ENCODE data around the gene CLCF1. TPM values are rescaled to one million over a fixed set of nuclear protein-coding genes. Genes with fewer than 3 reads are reported as not detected.
A peak's percentile ranks its signal among the peaks of the same experiment; 100 is the strongest.

The CLCF1 gene
- total and polyA plus RNA-seq, 7 donors = 0.92 to 49.8 (median 4.3) TPM

- H3K4me1 ChIP-seq = peaks cover 3 to 75% (median 74%) of the 10 kb centered on the region in 4 donors
- TF ChIP-seq POLR2A (IDR thresholded peaks at IDR 0.05) = peak in 1 of 2 donors; percentile 16
- TF ChIP-seq EP300 (IDR thresholded peaks at IDR 0.05) = no peak
- TF ChIP-seq POLR2AphosphoS5 (IDR thresholded peaks at IDR 0.05) = peak in 3 of 4 donors; percentile 23 to 69 (median 38)
- no peaks in the 10 kb centered on the region for H3K9me3 ChIP-seq
- H3K27me3 ChIP-seq = no peaks in the 10 kb centered on the region
- H3K4me3 ChIP-seq = peak overlapping the region; percentile 71 to 85 (median 76)
- WGBS, 2 donors = 8 to 25% methylated on average over 8 of the region's 8 CpGs
- intact Hi-C loops (cut with DNase I) = no loop called here
- peak overlapping the region; percentile 95 to 100 (median 98) for H3K27ac ChIP-seq
- H3K36me3 ChIP-seq = no peaks in the 10 kb centered on the region
- peak; percentile 81 for DNase-seq
Measured at GRCh38 chr11:67354075-67355022, 19.0 kb downstream of the CLCF1 start.

DNA sequence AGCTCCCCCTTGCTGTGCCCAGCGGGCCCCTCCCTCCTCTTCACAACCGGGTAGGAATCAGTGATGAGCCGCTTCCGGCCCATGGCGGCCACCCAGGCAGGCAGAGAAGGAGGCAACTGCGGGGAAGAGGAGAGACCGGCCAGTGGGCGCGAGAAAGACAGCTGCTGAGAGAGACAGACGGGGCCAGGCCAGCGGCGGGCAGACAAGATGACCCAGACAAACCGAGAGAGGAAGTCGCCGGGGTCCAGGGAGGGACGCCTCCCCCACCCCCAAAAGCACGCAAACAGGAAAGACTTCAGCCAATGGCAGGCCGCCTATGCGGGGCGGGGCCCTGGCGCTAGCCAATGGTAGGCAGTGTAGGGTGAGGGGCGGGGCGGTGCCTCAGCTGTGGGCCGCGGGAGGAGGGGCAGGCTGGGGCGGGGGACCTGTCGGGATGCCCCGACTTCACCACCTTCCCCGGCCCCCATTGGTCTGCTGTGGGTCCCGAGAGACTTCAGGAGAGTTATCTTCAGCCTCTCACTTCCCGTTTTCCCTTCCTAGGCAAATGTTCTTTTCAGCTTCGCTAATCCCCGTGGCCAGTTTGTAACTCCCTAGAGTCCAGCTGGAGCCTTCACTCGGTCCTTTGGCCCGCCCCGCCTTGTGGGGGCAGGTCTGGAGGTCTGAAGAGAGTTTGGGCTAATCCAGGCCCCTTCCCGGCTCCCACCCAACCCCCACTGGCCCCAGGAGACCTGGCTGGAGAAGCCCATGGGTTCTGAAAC lies 19.9 kb downstream of the CLCF1 start, which contains the start of gene POLD4:
Gene POLD4 (minus strand): TSS at position 230 of the 758 bp plus-strand sequence. CDS start 147 bp downstream, at position 83.
- no peak for TF ChIP-seq EP300 (IDR thresholded peaks at IDR 0.05)
- TF ChIP-seq, protein P1, sequence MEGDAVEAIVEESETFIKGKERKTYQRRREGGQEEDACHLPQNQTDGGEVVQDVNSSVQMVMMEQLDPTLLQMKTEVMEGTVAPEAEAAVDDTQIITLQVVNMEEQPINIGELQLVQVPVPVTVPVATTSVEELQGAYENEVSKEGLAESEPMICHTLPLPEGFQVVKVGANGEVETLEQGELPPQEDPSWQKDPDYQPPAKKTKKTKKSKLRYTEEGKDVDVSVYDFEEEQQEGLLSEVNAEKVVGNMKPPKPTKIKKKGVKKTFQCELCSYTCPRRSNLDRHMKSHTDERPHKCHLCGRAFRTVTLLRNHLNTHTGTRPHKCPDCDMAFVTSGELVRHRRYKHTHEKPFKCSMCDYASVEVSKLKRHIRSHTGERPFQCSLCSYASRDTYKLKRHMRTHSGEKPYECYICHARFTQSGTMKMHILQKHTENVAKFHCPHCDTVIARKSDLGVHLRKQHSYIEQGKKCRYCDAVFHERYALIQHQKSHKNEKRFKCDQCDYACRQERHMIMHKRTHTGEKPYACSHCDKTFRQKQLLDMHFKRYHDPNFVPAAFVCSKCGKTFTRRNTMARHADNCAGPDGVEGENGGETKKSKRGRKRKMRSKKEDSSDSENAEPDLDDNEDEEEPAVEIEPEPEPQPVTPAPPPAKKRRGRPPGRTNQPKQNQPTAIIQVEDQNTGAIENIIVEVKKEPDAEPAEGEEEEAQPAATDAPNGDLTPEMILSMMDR (IDR thresholded peaks at IDR 0.05) = no peak
- peak; percentile 79 to 88 for TF ChIP-seq POLR2A (IDR thresholded peaks at IDR 0.05)
- peak; percentile 86 to 95 (median 92) for TF ChIP-seq POLR2AphosphoS5 (IDR thresholded peaks at IDR 0.05)
- H3K27me3 ChIP-seq = no peaks in the 10 kb centered on the region
- H3K27ac ChIP-seq = peak within 1 kb of the TSS; percentile 95 to 100 (median 98)
- intact Hi-C loops (cut with DNase I) = loop anchor here (1.0 kb wide), 1 partner anchor 21 kb away; no protein-coding TSS in a partner anchor
- no peaks in the 10 kb centered on the region for H3K9me3 ChIP-seq
- peaks cover 3 to 74% (median 72%) of the 10 kb centered on the region in 4 donors for H3K4me1 ChIP-seq
- WGBS, 2 donors = 0 to 1% methylated on average over 37 of the region's 37 CpGs
- H3K36me3 ChIP-seq = no peaks in the 10 kb centered on the region
- peak within 1 kb of the TSS; percentile 71 to 85 (median 76) for H3K4me3 ChIP-seq
- DNase-seq = peak; percentile 99

DNA sequence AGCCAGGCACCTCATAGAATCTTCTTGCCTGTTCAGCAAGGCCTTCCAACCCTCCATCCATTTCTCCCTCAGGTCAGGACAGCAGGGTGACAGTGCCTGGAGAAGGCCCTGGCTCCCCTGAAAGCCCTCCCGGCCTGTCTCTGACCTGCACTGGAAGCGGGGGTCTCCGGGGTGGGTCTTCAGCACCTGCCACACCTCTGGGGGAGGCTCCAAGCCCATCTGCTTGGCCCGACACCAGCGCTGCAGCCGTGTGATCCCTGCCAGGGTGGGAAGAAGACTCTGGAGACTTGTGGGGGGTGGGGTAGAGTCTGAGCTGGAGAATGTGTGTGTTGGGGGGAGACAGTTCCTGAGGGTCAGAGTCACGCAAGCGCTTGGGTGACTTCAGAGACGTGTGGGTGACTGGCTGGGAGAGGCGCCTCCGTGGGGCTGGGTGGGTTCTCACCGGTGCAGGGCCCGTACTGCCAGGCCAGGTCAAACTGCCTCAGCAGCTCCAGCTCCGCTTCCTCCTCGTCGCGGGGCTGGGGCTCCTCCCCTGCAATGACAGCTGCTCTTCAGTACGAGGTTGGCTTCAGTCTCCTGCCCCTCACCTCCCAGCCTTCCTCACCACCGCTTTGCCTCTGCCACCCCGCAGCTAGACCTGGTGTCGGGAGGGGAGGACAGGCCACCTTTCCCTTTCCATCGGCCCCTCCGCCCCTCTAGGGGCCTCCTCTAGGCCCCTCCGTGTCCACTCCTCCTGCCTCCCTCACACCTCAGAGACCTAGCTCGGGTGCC lies 20.7 kb downstream of the CLCF1 start:
- 4 to 11% methylated on average over 25 of the region's 25 CpGs for WGBS, 2 donors
- Histone ChIP-seq H3K27me3 (no peaks in the 10 kb centered on the region), H3K9me3 (no peaks in the 10 kb centered on the region), H3K27ac (peak overlapping the region; percentile 95 to 100 (median 98)), H3K4me1 (peaks cover 3 to 66% (median 65%) of the 10 kb centered on the region in 4 donors), H3K4me3 (peak overlapping the region; percentile 71 to 85 (median 76)), H3K36me3 (no peaks in the 10 kb centered on the region)
- intact Hi-C loops (cut with DNase I) = loop anchor here (1.0 kb wide), 1 partner anchor 22 kb away; no protein-coding TSS in a partner anchor
- DNase-seq = peak; percentile 77
- no peak for TF ChIP-seq EP300 (IDR thresholded peaks at IDR 0.05)
- no peak for TF ChIP-seq POLR2AphosphoS5 (IDR thresholded peaks at IDR 0.05)
- TF ChIP-seq, protein P1 (IDR thresholded peaks at IDR 0.05) = no peak
- TF ChIP-seq POLR2A (IDR thresholded peaks at IDR 0.05) = no peak

GRCh38 chr11:67351275-67352005 lies 22.0 kb downstream of the CLCF1 start:
- no peak for TF ChIP-seq EP300 (IDR thresholded peaks at IDR 0.05)
- TF ChIP-seq, protein P1 (IDR thresholded peaks at IDR 0.05) = peak; percentile 82 to 95 (median 88)
- 51 to 53% methylated on average over 11 of the region's 11 CpGs for WGBS, 2 donors
- no peaks in the 10 kb centered on the region for H3K27me3 ChIP-seq
- H3K4me1 ChIP-seq = peaks cover 3 to 53% (median 52%) of the 10 kb centered on the region in 4 donors
- H3K9me3 ChIP-seq = no peaks in the 10 kb centered on the region
- H3K4me3 ChIP-seq = no peak overlapping the region
- intact Hi-C loops (cut with DNase I) = loop anchor here (1.0 to 2.0 kb wide), 2 partner anchors 31 to 155 kb away; no protein-coding TSS in a partner anchor
- H3K27ac ChIP-seq = peak overlapping the region; percentile 95 to 100 (median 98)
- H3K36me3 ChIP-seq = no peaks in the 10 kb centered on the region
- DNase-seq = peak; percentile 84
